AG09309 (cell line): Measurements from ENCODE around the gene TMEM222.
"Not testable (repeated sequence)": the region's sequence is repeated elsewhere in the genome, so short reads cannot be mapped to it uniquely, and the experiment has no call there.

Experiments
- DNase-seq: peaks from one replicate; pipeline ENCODE4 v3.0.0-alpha.2; 2010; ENCODE audit warnings: low read depth
- H3K4me3 ChIP-seq: 2 replicates; pipeline ENCODE4 v1.5.1; 2011; ENCODE audit warnings: mild to moderate bottlenecking, low read depth, low read length, moderate library complexity; ENCODE audit not compliant: control insufficient read depth
- TF ChIP-seq, protein P1 (sequence below): IDR thresholded peaks from 2 replicates; pipeline ENCODE4 v1.5.1; 2011; ENCODE audit warnings: mild to moderate bottlenecking, low read depth, low read length, inconsistent platforms; ENCODE audit not compliant: insufficient read depth, control insufficient read depth; ENCODE audit errors: missing control alignments

Gene TMEM222

DNA sequence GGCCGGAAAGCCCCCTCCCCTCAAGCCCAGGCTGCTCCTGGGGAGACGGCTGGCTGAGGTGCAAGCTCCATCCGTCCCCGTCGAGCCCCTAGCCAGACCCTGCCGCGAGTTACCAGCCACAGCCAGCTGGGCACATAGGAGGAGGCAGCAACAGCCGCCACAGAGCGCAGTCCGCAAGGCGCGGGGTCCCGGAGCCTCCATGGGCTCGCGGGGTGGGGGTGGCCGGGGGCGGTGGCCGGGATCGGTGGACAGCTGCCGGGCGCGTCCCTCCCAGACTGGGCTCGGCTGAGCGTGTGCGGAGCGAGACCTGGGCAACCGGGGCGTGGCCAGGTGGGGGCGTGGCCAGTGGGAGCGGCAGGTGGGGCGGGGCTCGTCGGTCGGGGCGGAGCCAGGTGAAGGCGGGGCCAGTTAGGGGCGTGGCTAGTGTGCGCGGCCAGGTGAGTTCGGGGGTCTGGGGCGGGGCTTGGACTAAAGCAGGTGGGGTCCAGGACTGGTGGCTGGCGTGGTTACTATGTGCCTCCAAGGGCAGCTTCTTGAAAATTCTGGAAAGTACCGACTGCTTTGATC lies 61.2 kb downstream of the TMEM222 start, which contains the start of gene CD164L2:
Gene CD164L2, minus strand, starts transcription at position 295 of the 567 bp plus-strand sequence. Its CDS starts 94 bp downstream, at position 201.
- DNase-seq = no peak
- no peak within 1 kb of the TSS for H3K4me3 ChIP-seq

DNA sequence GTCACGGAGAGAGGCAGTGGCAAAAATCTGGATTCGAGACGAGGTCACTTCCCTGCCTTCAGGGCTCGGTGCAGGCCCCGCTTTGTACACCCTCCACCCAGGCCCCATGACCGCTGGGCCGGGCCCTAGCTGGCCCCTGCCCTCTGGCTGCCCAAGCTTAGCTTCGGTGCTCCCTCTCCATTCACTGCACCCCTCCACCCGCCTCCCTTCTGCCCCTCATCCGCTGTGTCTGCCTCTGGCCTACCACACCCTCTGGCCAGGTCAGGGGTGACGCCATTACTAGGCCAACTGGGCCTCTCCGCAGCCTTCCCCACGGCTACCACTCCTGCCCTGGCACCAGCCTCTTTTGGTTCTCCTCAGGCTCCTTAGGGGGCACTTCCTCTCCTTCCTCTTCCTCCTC lies 61.7 kb downstream of the TMEM222 start:
- TF ChIP-seq, protein P1, sequence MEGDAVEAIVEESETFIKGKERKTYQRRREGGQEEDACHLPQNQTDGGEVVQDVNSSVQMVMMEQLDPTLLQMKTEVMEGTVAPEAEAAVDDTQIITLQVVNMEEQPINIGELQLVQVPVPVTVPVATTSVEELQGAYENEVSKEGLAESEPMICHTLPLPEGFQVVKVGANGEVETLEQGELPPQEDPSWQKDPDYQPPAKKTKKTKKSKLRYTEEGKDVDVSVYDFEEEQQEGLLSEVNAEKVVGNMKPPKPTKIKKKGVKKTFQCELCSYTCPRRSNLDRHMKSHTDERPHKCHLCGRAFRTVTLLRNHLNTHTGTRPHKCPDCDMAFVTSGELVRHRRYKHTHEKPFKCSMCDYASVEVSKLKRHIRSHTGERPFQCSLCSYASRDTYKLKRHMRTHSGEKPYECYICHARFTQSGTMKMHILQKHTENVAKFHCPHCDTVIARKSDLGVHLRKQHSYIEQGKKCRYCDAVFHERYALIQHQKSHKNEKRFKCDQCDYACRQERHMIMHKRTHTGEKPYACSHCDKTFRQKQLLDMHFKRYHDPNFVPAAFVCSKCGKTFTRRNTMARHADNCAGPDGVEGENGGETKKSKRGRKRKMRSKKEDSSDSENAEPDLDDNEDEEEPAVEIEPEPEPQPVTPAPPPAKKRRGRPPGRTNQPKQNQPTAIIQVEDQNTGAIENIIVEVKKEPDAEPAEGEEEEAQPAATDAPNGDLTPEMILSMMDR = no peak
- no peak for DNase-seq
- no peak overlapping the region for H3K4me3 ChIP-seq

More for the DNA sequence above, 61.2 kb downstream of the TMEM222 start, which contains the start of gene CD164L2:
- TF ChIP-seq, protein P1 = no peak

DNA sequence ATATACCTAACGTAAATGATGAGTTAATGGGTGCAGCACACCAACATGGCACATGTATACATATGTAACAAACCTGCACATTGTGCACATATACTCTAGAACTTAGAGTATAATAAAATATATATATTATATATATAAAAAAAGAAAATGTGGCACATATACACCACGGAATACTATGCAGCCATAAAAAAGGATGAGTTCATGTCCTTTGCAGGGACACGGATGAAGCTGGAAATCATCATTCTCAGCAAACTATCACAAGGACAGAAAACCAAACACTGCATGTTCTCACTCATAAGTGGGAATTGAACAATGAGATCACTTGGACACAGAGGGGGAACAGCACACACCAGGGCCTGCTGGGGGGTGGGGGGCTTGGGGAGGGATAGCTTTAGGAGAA lies 62.8 kb downstream of the TMEM222 start:
- H3K4me3 ChIP-seq, DNase-seq: not testable (repeated sequence)
